ENCODE results near the gene TYW5. TPM values are rescaled to one million over a fixed set of nuclear protein-coding genes. Genes with fewer than 3 reads are reported as not detected.

The TYW5 gene
- polyA plus RNA-seq, 5 donors, result 11.6 to 22.0 (median 16.5) TPM

GRCh38 chr2:199977984-199978415, 22.7 kb upstream of the TYW5 start:
- no peak for DNase-seq

GRCh38 chr2:199975273-199975895, 20.1 kb upstream of the TYW5 start:
- no peak for DNase-seq

DNA sequence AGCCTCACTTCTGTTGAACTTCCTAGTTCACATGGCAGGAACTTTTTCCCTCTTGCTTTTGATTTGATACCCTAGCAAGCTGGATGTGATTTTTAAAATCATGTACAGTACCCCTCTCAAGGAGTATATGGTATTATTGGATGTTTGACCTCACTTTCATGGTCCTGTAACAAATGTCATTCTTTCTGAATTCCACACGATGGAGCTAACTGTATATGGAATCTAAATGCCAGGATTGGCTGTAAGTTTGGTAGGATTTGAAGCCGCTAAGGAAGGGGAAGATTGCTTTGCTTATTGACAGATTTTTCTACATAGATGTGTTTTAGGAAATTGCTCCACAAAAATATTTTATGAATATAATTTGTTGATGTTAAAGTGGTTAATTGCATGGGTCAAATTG, 18.4 kb upstream of the TYW5 start:
- DNase-seq, result no peak

DNA sequence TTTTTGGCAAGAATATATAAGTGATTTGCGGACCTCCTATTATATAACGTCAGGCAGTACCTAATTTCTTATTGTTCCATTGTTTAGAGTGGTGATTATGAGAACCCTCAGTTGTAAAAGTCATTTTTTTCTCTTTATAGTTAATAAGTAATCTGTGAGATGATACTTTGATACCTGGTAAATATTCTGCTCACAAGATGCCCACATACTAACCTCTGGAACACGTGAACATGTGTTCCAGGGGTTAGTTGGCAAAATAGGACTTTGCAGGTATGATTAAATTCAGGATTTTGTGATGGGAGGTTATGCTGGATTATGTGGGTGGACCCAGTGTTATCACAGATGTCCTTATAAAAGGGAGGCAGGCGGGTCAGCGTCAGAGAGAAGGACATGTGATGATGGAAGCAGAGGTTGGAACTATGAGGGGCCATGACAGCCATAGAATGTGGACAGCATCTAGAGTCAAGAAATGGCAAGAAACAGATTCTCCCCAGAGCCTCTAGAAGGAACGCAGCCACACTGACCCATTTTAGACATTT, 16.9 kb upstream of the TYW5 start:
- DNase-seq, result no peak

- DNase-seq, result no peak
Observed at GRCh38 chr2:199968126-199968525, 12.8 kb upstream of the TYW5 start.

DNA sequence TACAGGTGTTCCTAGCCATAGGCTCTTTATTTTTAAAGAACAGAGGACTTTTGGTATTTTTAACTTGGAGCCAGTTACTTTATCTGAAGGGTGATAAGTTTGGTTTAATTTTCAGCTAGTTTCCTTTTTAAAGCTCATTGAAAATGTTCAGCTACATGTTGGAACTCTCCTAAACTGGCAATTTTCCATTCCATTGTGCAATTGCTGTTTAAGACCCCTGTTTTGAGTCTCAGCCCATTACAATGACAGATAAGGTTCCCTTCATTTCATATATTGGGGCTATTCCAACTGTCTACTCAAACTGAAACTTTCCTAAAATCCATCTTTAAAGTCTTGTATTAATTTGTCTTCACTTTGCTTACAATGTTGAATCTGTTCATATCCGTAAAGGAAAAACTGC, 11.7 kb upstream of the TYW5 start:
- peak; percentile 42 to 46 for DNase-seq

DNA sequence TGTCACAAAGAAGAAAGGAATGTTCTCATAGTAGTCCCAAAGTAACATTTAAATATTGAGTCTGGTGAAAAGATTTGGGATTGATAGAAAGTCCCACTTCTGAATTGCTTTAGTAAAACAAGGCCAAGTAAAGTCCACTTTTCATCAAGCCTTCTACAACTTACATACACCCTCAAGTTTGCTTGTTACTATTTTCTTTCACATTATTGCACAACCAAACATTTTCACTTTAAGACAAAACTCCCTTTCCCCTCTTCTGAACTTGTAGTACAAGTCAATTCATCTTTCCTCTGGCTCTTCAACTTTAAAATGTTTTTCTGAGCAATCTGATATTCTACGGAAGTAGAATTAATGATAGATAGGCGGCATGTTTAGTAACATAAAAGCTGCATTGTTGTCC, 11.1 kb upstream of the TYW5 start:
- no peak for DNase-seq

DNA sequence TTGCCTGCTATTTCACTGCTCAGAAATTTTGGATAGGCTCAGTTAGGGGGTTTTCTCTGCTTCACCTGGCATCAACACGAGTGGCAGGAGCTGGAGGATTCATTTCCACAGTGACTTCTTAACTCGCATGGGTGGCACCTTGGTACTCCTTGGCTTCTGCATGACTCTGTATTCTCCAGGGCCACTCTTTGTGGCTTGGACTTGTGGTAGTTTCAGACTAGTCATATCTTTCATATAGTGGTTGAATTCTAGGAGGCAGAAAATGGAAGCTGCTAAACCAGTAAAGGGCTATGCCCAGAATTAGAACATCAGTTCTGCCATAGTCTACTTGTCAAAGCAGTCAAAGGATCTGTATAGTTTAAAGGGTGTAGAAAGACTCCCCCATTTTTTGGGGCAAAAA, 6.9 kb upstream of the TYW5 start:
- no peak for DNase-seq

- DNase-seq, result no peak
Observed at GRCh38 chr2:199958014-199958413, 2.7 kb upstream of the TYW5 start.

DNA sequence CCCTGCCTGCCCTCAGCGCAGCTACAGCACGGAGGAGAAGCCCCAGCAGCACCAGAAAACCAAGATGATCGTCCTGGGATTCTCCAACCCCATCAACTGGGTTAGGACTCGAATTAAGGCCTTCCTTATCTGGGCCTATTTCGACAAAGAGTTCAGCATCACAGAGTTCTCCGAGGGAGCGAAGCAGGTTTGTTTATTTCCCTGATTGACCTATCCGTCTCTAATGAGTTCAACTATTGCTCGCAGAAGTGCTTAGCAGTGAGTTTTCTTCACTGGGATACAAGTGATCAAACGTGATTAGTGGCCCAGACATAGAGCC, 730 bp upstream of the TYW5 start:
- DNase-seq, result no peak

- DNase-seq, result no peak
Observed at GRCh38 chr2:199955007-199955338, 318 bp downstream of the TYW5 start.

DNA sequence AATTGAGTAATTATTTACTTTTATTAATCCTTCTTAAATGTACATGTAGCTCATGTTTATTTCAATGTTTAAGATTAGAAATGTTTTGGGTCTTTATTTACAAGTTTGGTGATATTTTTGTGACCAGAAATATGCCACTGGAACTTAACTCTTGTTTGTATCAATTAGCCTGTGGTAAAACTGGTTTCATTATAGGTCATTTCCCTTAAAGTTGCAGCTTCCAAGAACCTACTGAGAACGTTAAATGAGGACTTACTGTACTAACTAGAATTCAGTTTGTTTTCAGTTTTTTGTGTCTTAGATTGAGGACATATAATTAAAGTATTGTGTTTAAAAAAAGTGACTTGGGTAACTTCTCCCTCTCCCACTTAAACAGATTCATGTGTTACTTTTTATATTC, 4.3 kb downstream of the TYW5 start:
- no peak for DNase-seq

- no peak for DNase-seq
Observed at GRCh38 chr2:199950396-199950795, 4.9 kb downstream of the TYW5 start.

GRCh38 chr2:199946836-199947235, 8.5 kb downstream of the TYW5 start:
- no peak for DNase-seq

- no peak for DNase-seq
Observed at GRCh38 chr2:199946196-199946595, 9.1 kb downstream of the TYW5 start.

DNA sequence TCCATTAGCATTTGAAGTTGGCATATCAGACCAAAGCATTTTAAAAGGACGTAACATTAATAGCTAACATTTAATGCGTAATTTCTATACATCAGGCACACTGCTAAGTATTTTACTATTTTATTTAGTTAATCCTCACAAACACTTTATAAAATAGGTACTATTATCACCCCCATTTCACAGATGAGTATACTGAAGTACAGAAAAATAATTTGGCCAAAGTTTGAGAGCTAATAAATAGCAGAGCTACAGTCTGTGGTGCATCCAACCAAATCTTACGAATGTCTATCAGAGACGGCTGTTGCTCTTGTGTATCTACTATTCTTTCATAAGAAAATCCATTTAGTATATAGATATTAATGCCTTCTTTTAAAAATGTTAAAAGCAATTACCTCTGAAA, 11.9 kb downstream of the TYW5 start:
- DNase-seq, result no peak

- DNase-seq, result no peak
Observed at GRCh38 chr2:199940373-199940772, 14.9 kb downstream of the TYW5 start.

- DNase-seq, result no peak
Observed at GRCh38 chr2:199936554-199936953, 18.7 kb downstream of the TYW5 start.

- DNase-seq, result no peak
Observed at GRCh38 chr2:199933466-199933865, 21.8 kb downstream of the TYW5 start.

GRCh38 chr2:199932312-199932855, 22.9 kb downstream of the TYW5 start:
- no peak for DNase-seq

GRCh38 chr2:199929262-199929661, 26.0 kb downstream of the TYW5 start:
- no peak for DNase-seq

DNA sequence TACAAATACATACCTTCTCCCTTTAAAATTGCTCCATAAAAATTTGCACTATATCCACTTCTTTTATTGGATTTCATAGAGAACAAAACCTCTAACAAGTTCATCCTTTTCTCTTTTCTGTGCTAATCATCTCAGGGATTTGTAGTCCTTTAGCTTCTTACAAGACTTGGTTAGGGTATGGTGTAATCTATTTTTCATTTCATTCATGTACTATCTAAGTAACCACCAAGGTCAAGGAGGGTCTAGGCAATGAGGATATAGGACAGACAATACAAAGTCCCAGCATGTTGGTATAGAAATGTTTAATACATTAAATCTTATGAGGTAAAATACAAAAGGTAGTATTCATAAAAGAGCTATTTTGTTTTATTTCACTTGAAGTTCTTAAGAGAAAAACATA, 26.7 kb downstream of the TYW5 start:
- no peak for DNase-seq

DNA sequence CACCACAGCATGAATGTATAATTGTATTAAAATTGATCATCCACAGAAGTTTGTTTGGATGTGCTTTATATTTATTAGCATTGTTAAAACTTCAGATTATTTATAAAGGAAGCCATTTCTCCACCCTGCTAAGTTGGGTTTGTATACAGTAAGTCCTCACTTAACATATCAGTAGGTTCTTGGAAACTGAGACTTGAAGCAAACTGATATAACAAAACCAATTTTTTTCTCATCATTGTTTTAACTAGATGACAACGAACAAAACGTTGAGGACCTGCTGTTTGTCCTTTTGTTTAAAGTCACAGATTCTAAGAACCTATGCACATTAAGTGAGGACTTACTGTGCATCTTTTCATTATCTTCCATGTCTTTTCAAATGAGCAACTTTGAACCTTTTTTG, 27.1 kb downstream of the TYW5 start:
- no peak for DNase-seq

DNA sequence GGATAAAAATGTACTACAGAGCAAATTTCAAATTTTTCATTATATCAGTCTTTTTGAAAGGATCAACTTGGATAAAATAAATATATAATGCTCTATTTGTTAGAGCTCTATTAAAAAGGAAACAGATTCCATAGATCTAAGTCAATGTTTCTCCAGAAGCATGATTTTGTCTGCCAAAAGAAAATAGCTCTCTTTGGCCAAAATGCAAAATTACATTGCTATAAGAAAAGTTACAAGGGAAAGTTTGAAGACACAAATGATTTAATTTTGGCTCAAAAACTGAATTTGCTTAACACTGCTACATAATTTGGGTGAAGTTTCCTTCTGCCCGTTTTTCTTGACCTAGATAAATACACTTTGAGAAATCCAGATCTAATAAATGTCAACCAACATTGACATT, 28.5 kb downstream of the TYW5 start:
- no peak for DNase-seq

All from right lung (tissue), 5 donors.